NB4 (cell line): ENCODE results near the gene PITX1.

Source experiments
- POLR2A ChIP-seq: IDR thresholded peaks from 2 replicates; pipeline ENCODE4 v1.6.1; 2011; ENCODE audit warnings: mild to moderate bottlenecking; ENCODE audit not compliant: insufficient read length; ENCODE audit errors: extremely low read depth
- TF ChIP-seq, protein P1 (sequence below): IDR thresholded peaks from one replicate; pipeline ENCODE4 v1.5.1; 2012; ENCODE audit warnings: low read depth, low read length

DNA sequence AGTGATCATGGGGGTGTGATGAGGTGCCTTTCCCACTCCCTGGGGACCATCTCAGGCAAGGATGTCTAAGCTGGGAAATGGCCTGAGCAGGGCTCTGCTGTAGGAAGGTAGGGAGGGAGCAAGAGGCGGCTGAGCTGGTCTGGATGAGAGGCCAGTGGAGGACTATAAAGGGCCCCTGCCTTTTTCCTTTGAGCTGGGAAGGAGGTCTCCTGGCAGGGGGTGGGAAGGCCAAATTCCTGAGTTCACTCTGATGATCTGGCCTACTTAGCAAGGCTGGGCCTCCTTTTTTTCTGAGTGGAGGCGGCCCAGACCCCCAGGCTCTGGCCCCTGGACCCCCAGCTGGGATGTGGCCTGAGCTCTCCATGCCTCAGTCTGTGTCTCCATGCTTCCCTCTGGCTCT lies 14.3 kb upstream of the PITX1 start:
- no peak for TF ChIP-seq POLR2A
- TF ChIP-seq, protein P1, sequence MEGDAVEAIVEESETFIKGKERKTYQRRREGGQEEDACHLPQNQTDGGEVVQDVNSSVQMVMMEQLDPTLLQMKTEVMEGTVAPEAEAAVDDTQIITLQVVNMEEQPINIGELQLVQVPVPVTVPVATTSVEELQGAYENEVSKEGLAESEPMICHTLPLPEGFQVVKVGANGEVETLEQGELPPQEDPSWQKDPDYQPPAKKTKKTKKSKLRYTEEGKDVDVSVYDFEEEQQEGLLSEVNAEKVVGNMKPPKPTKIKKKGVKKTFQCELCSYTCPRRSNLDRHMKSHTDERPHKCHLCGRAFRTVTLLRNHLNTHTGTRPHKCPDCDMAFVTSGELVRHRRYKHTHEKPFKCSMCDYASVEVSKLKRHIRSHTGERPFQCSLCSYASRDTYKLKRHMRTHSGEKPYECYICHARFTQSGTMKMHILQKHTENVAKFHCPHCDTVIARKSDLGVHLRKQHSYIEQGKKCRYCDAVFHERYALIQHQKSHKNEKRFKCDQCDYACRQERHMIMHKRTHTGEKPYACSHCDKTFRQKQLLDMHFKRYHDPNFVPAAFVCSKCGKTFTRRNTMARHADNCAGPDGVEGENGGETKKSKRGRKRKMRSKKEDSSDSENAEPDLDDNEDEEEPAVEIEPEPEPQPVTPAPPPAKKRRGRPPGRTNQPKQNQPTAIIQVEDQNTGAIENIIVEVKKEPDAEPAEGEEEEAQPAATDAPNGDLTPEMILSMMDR: no peak
